H9 (cell line): Measurements from ENCODE around the gene BACH2. TPM values are rescaled to one million over a fixed set of nuclear protein-coding genes. Genes with fewer than 3 reads are reported as not detected.

Experiments
- DNase-seq: peaks from one replicate; pipeline ENCODE4 v3.0.0-alpha.2; 2017
- H2AFZ ChIP-seq: one replicate; pipeline ENCODE4 v1.6.1; 2013; ENCODE audit warnings: mild to moderate bottlenecking, low read length, control low read depth, moderate library complexity
- H2AK5ac ChIP-seq: 2 replicates; pipeline ENCODE4 v1.6.1; 2013; ENCODE audit warnings: low read length, control low read depth, mixed read lengths; ENCODE audit not compliant: insufficient read length
- H2BK120ac ChIP-seq: one replicate; pipeline ENCODE4 v1.6.1; 2013; ENCODE audit warnings: low read depth, mild to moderate bottlenecking, low read length, control low read depth, inconsistent platforms; ENCODE audit not compliant: poor library complexity, severe bottlenecking
- H2BK12ac ChIP-seq: 2 replicates; pipeline ENCODE4 v1.6.1; 2013; ENCODE audit warnings: low read length, control low read depth, mixed read lengths, low read depth; ENCODE audit not compliant: insufficient read length
- H2BK15ac ChIP-seq: 2 replicates; pipeline ENCODE4 v1.6.1; 2013; ENCODE audit warnings: low read depth, low read length, control low read depth
- H2BK20ac ChIP-seq: one replicate; pipeline ENCODE4 v1.6.1; 2013; ENCODE audit warnings: low read depth, mild to moderate bottlenecking, low read length, control low read depth, inconsistent platforms; ENCODE audit not compliant: poor library complexity, severe bottlenecking
- H2BK5ac ChIP-seq: 2 replicates; pipeline ENCODE4 v1.6.1; 2013; ENCODE audit warnings: low read length, control low read depth, mixed read lengths; ENCODE audit not compliant: insufficient read length
- H3K14ac ChIP-seq: 2 replicates; pipeline ENCODE4 v1.6.1; 2013; ENCODE audit warnings: low read length, control low read depth; ENCODE audit not compliant: insufficient read depth
- H3K18ac ChIP-seq: 2 replicates; pipeline ENCODE4 v1.6.1; 2013; ENCODE audit warnings: low read depth, mild to moderate bottlenecking, mixed read lengths, low read length, control low read depth; ENCODE audit not compliant: insufficient read length
- H3K23ac ChIP-seq: 2 replicates; pipeline ENCODE4 v1.6.1; 2013; ENCODE audit warnings: low read length, control low read depth, mixed read lengths, low read depth; ENCODE audit not compliant: insufficient read length
- H3K23me2 ChIP-seq: 2 replicates; pipeline ENCODE4 v1.6.1; 2013; ENCODE audit warnings: low read depth, mild to moderate bottlenecking, mixed read lengths, low read length, control low read depth; ENCODE audit not compliant: insufficient read length, poor library complexity, severe bottlenecking
- H3K27ac ChIP-seq: 2 replicates; pipeline ENCODE4 v1.5.1; 2013; ENCODE audit warnings: low read length, control low read depth, mixed read lengths, low read depth; ENCODE audit not compliant: insufficient read length
- H3K27me3 ChIP-seq: 2 replicates; pipeline ENCODE4 v1.6.1; 2013; ENCODE audit warnings: low read length, control low read depth, inconsistent platforms; ENCODE audit not compliant: insufficient read depth
- H3K4ac ChIP-seq: 2 replicates; pipeline ENCODE4 v1.6.1; 2013; ENCODE audit warnings: low read depth, mild to moderate bottlenecking, control low read depth, inconsistent platforms, low read length, moderate library complexity
- H3K4me1 ChIP-seq: 2 replicates; pipeline ENCODE4 v1.6.1; 2013; ENCODE audit warnings: low read length, control low read depth, inconsistent platforms; ENCODE audit not compliant: insufficient read depth
- H3K4me2 ChIP-seq: 2 replicates; pipeline ENCODE4 v1.6.1; 2013; ENCODE audit warnings: low read length, control low read depth, mixed read lengths; ENCODE audit not compliant: insufficient read length, insufficient read depth
- H3K56ac ChIP-seq: 2 replicates; pipeline ENCODE4 v1.6.1; 2013; ENCODE audit warnings: low read depth, mild to moderate bottlenecking, mixed read lengths, low read length, control low read depth; ENCODE audit not compliant: insufficient read length
- H3K79me1 ChIP-seq: 2 replicates; pipeline ENCODE4 v1.6.1; 2013; ENCODE audit warnings: low read depth, mild to moderate bottlenecking, moderate library complexity, low read length, control low read depth, inconsistent platforms; ENCODE audit not compliant: insufficient read depth, poor library complexity, severe bottlenecking
- H3K79me2 ChIP-seq: 2 replicates; pipeline ENCODE4 v1.6.1; 2013; ENCODE audit warnings: low read length, control low read depth, inconsistent platforms; ENCODE audit not compliant: insufficient read depth
- H3K9ac ChIP-seq: 2 replicates; pipeline ENCODE4 v1.6.1; 2013; ENCODE audit warnings: low read length, control low read depth, mixed read lengths; ENCODE audit not compliant: insufficient read length; ENCODE audit errors: extremely low read depth
- H3K9me3 ChIP-seq: one replicate; pipeline ENCODE4 v1.6.1; 2013; ENCODE audit warnings: low read depth, low read length, inconsistent platforms; ENCODE audit not compliant: control insufficient read depth
- H3T11ph ChIP-seq: one replicate; pipeline ENCODE4 v1.6.1; 2013; ENCODE audit warnings: mild to moderate bottlenecking, low read length, control low read depth, inconsistent platforms
- H4K20me1 ChIP-seq: one replicate; pipeline ENCODE4 v1.6.1; 2013; ENCODE audit not compliant: control insufficient read depth, insufficient read length, insufficient read depth
- H4K5ac ChIP-seq: 2 replicates; pipeline ENCODE4 v1.6.1; 2013; ENCODE audit warnings: low read depth, mild to moderate bottlenecking, mixed read lengths, low read length, control low read depth; ENCODE audit not compliant: insufficient read length
- H4K8ac ChIP-seq: replicated peaks from 2 replicates; pipeline ENCODE4 v1.6.1; 2013; ENCODE audit warnings: low read length, control low read depth, mixed read lengths, low read depth; ENCODE audit not compliant: insufficient read length
- H4K91ac ChIP-seq: 2 replicates; pipeline ENCODE4 v1.6.1; 2013; ENCODE audit warnings: low read depth, mild to moderate bottlenecking, moderate library complexity, mixed read lengths, low read length, control low read depth; ENCODE audit not compliant: insufficient read length
- H3K27ac Mint-ChIP-seq, 3 experiments: 2 replicates in 2 of 3; 3 replicates in 1 of 3; pipeline ENCODE4 v1.8.0; 2020 to 2021; ENCODE audit warnings: mixed read lengths in 3 of 3, mild to moderate bottlenecking in 1 of 3, moderate library complexity in 1 of 3
- H3K27me3 Mint-ChIP-seq: 2 replicates; pipeline ENCODE4 v1.8.0; 2021; ENCODE audit warnings: low read depth, mild to moderate bottlenecking, moderate library complexity, mixed read lengths
- H3K36me3 Mint-ChIP-seq, 3 experiments: 2 replicates in 2 of 3; 3 replicates in 1 of 3; pipeline ENCODE4 v1.8.0; 2020 to 2021; ENCODE audit warnings: low read depth in 3 of 3, mixed read lengths in 3 of 3; ENCODE audit not compliant: insufficient read depth in 1 of 3
- H3K4me1 Mint-ChIP-seq, 2 experiments: 2 replicates each; pipeline ENCODE4 v1.8.0; 2020; ENCODE audit warnings: mixed read lengths in 2 of 2
- H3K4me3 Mint-ChIP-seq, 2 experiments: 2 replicates in 1 of 2; 3 replicates in 1 of 2; pipeline ENCODE4 v1.8.0; 2020 to 2021; ENCODE audit warnings: mild to moderate bottlenecking in 2 of 2, mixed read lengths in 2 of 2, moderate library complexity in 1 of 2
- H3K9me3 Mint-ChIP-seq, 2 experiments: 2 replicates in 1 of 2; 3 replicates in 1 of 2; pipeline ENCODE4 v1.8.0; 2020; ENCODE audit warnings: mild to moderate bottlenecking in 2 of 2, mixed read lengths in 2 of 2, moderate library complexity in 1 of 2
- WGBS: extraction: QIAGEN DNeasy Blood & Tissue Kit; methylation state at CpG from one replicate; pipeline ENCODE4 v1.1.7; 2013; ENCODE audit warnings: missing lambda C conversion rate, low lambda C conversion rate, mixed read lengths; ENCODE audit not compliant: insufficient read length; ENCODE audit errors: extremely low coverage; 5-methylcytosine and 5-hydroxymethylcytosine counted together
- total RNA-seq: library from RNA; stranded (reverse); gene quantifications from 2 replicates; pipeline ENCODE4 v1.2.1, GENCODE V29; 2021
- TF ChIP-seq, protein P1 (sequence below): fragments of 200-600 bp; sonication (generic); conservative IDR thresholded peaks from 3 replicates; pipeline ENCODE4 v1.8.0; 2021; ENCODE audit warnings: antibody characterized with exemption, mild to moderate bottlenecking

The BACH2 gene
- total RNA-seq, 1 experiment from 2014 or later: 2.0 TPM

DNA sequence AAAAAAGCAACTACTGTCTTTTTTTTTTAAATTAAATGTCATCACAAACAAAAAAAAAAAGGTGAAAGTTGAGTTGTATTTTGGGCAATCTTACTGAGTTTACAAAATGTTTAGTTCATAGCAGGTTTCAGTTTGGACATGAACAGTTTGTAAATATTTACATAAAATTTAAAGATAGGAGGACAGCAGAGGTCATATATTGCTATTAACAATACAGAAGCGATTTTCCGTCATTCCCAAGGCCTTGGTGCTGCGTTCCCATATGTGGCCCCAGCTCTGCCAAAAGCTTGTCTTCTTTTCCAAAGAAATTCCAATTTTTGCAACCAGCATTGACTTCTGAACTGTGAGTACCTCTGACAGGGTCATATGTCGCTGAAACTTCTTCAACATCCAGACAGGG is 5.1 kb downstream of the BACH2 start:
- Histone ChIP-seq H3K4me1 (no peaks in the 10 kb centered on the region; the same call in 1 of the 2 replicates), H3K9ac (no peak overlapping the region), H3K27ac (no peak overlapping the region), H3K56ac (no peak overlapping the region), H2BK12ac (no peak overlapping the region), H2AK5ac (no peak overlapping the region), H3K9me3 (no peaks in the 10 kb centered on the region), H3K23me2 (peaks cover 13% of the 10 kb centered on the region), H3K23ac (no peak overlapping the region), H3K18ac (no peak overlapping the region), H2BK120ac (no peak overlapping the region), H2BK15ac (no peak overlapping the region), H2BK5ac (no peak overlapping the region), H3K14ac (no peak overlapping the region), H3K79me2 (no peaks in the 10 kb centered on the region), H3K4me2 (no peak overlapping the region), H4K20me1 (no peaks in the 10 kb centered on the region), H3T11ph (no peak overlapping the region), H2AFZ (no peak overlapping the region), H4K8ac (no peak overlapping the region), H3K4ac (no peak overlapping the region), H3K79me1 (no peaks in the 10 kb centered on the region), H4K91ac (no peak overlapping the region), H3K27me3 (peaks cover 18% of the 10 kb centered on the region; the same call in 1 of the 2 replicates), H2BK20ac (no peak overlapping the region), H4K5ac (no peak overlapping the region)
- no peak overlapping the region for H3K27ac Mint-ChIP-seq
- H3K9me3 Mint-ChIP-seq: no peaks in the 10 kb centered on the region
- no CpG with 5 or more reads among the region's 4 CpGs for WGBS
- H3K4me3 Mint-ChIP-seq: no peak overlapping the region
- peaks cover 24 to 36% of the 10 kb centered on the region in 2 experiments for H3K4me1 Mint-ChIP-seq
- peaks cover 0 to 3% (median 0%) of the 10 kb centered on the region in 3 experiments; a peak in 1 of 7 replicates for H3K36me3 Mint-ChIP-seq
- H3K27me3 Mint-ChIP-seq: peaks cover 43% of the 10 kb centered on the region
- DNase-seq: no peak
- TF ChIP-seq, protein P1, sequence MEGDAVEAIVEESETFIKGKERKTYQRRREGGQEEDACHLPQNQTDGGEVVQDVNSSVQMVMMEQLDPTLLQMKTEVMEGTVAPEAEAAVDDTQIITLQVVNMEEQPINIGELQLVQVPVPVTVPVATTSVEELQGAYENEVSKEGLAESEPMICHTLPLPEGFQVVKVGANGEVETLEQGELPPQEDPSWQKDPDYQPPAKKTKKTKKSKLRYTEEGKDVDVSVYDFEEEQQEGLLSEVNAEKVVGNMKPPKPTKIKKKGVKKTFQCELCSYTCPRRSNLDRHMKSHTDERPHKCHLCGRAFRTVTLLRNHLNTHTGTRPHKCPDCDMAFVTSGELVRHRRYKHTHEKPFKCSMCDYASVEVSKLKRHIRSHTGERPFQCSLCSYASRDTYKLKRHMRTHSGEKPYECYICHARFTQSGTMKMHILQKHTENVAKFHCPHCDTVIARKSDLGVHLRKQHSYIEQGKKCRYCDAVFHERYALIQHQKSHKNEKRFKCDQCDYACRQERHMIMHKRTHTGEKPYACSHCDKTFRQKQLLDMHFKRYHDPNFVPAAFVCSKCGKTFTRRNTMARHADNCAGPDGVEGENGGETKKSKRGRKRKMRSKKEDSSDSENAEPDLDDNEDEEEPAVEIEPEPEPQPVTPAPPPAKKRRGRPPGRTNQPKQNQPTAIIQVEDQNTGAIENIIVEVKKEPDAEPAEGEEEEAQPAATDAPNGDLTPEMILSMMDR: no peak
